Measurements from ENCODE around the gene BTBD6.

DNA sequence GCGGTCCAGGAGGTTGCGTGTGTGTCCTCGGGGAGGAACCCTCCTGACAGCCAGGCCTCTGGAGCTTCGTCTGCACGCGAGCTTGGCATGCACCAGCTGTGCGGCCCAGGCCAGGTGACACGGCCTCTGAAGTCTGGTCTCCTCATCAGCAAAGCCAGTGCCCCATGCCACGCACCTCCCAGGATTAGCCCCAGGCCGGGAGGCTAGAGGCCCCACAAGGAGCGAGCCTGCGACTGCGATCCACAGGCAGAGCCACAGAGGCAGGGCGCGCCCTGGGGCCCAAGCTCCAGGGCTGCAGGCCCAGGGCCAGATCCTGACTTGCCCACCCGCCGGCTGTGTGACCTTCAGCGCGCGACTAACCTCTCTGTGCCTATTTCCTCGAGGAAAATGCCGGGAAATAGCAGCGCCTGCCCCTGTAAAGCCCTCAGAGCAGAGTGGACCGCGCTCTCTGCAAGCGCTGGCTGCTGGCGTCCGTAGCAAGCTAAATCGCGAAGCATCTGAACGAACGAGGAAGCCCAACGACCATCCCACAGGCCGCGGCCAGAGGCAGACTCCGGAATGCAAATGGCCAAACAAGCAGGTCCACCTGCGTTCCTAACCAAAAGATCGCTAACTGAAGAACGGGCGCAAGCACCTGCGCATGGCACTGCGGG, 492 bp upstream of the BTBD6 start:
- TF ChIP-seq EZH2 (IDR thresholded peaks at IDR 0.05; ENCODE audit: low read depth, unreplicated experiment) = no peak
- TF ChIP-seq, protein P1, sequence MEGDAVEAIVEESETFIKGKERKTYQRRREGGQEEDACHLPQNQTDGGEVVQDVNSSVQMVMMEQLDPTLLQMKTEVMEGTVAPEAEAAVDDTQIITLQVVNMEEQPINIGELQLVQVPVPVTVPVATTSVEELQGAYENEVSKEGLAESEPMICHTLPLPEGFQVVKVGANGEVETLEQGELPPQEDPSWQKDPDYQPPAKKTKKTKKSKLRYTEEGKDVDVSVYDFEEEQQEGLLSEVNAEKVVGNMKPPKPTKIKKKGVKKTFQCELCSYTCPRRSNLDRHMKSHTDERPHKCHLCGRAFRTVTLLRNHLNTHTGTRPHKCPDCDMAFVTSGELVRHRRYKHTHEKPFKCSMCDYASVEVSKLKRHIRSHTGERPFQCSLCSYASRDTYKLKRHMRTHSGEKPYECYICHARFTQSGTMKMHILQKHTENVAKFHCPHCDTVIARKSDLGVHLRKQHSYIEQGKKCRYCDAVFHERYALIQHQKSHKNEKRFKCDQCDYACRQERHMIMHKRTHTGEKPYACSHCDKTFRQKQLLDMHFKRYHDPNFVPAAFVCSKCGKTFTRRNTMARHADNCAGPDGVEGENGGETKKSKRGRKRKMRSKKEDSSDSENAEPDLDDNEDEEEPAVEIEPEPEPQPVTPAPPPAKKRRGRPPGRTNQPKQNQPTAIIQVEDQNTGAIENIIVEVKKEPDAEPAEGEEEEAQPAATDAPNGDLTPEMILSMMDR (conservative IDR thresholded peaks at IDR 0.05; ENCODE audit: low read depth in 2 of 2) = no peak
- TF ChIP-seq EZH2phosphoT487 (IDR thresholded peaks at IDR 0.05; ENCODE audit: unreplicated experiment) = no peak
- TF ChIP-seq POLR2AphosphoS5 (IDR thresholded peaks at IDR 0.05; ENCODE audit: low read depth) = no peak
